SK-N-SH (cell line): ENCODE measurements around the gene SMIM44. TPM values are rescaled to one million over a fixed set of nuclear protein-coding genes. Genes with fewer than 3 reads are reported as not detected.

Source experiments
- CTCF ChIA-PET: fragments of 300-600, 350-600 bp; formaldehyde crosslinking; extraction: SDS; loops from one replicate; lab custom pipeline; 2021; lab: Yijun Ruan, JAX
- POLR2A ChIA-PET: fragments of 350-600 bp; sonication (Branson Sonifier 250); formaldehyde crosslinking; extraction: SDS; loops from one replicate; lab custom pipeline; 2020; ENCODE audit warnings: antibody characterized with exemption, inconsistent platforms; lab: Yijun Ruan, JAX
- DNase-seq: peaks from one replicate; pipeline ENCODE4 v3.0.0; 2012
- H2AFZ ChIP-seq: fragments of 200-600 bp; sonication (generic); 2 replicates; pipeline ENCODE4 v1.8.1; 2016; ENCODE audit warnings: antibody characterized with exemption, mild to moderate bottlenecking, low read depth
- H3F3A ChIP-seq: fragments of 200-600 bp; sonication (generic); replicated peaks from 2 replicates; pipeline ENCODE3; 2016; ENCODE audit warnings: antibody characterized with exemption, mild to moderate bottlenecking; ENCODE audit not compliant: insufficient read depth
- H3K27ac ChIP-seq, 2 experiments: fragments of 200-500 bp in 1 of 2; fragments of 200-600 bp in 1 of 2; sonication (Bioruptor generic) in 1 of 2; sonication (generic), shearing (Covaris generic) in 1 of 2; 2 replicates each; pipeline versions ENCODE4 v1.5.1 to v1.6.1; 2014 to 2016; ENCODE audit warnings: low read depth in 2 of 2, inconsistent platforms in 1 of 2, low read length in 1 of 2, mild to moderate bottlenecking in 1 of 2, mixed read lengths in 1 of 2
- H3K27me3 ChIP-seq: fragments of 200-600 bp; sonication (generic), shearing (Covaris generic); 2 replicates; pipeline ENCODE4 v1.6.1; 2016; ENCODE audit warnings: mixed run types; ENCODE audit not compliant: insufficient read depth
- H3K36me3 ChIP-seq, 2 experiments: fragments of 200-500 bp in 1 of 2; fragments of 200-600 bp in 1 of 2; sonication (Bioruptor generic) in 1 of 2; sonication (generic) in 1 of 2; replicated peaks in 1 of 2; 2 replicates each; pipeline versions ENCODE3 to v1.5.1; 2014 to 2016; ENCODE audit warnings: low read length in 1 of 2, mild to moderate bottlenecking in 1 of 2; ENCODE audit not compliant: insufficient read depth in 2 of 2, control insufficient read depth in 1 of 2
- H3K4me1 ChIP-seq, 2 experiments: fragments of 200-500 bp in 1 of 2; fragments of 200-600 bp in 1 of 2; sonication (Bioruptor generic) in 1 of 2; sonication (generic), shearing (Covaris generic) in 1 of 2; 2 replicates each; pipeline versions ENCODE4 v1.5.1 to v1.6.1; 2014 to 2016; ENCODE audit warnings: low read depth in 1 of 2, low read length in 1 of 2, mixed run types in 1 of 2; ENCODE audit not compliant: insufficient read depth in 2 of 2, control insufficient read depth in 1 of 2
- H3K4me2 ChIP-seq: fragments of 200-600 bp; sonication (generic), shearing (Covaris generic); 2 replicates; pipeline ENCODE4 v1.6.1; 2017; ENCODE audit warnings: mixed run types
- H3K4me3 ChIP-seq, 2 experiments: fragments of 200-500 bp in 1 of 2; fragments of 200-600 bp in 1 of 2; sonication (Bioruptor generic) in 1 of 2; sonication (generic), shearing (Covaris generic) in 1 of 2; 2 replicates each; pipeline versions ENCODE4 v1.5.1 to v1.8.1; 2014 to 2016; ENCODE audit warnings: low read depth in 2 of 2, inconsistent platforms in 1 of 2, low read length in 1 of 2, mild to moderate bottlenecking in 1 of 2, mixed read lengths in 1 of 2, moderate library complexity in 1 of 2
- H3K79me2 ChIP-seq: fragments of 200-600 bp; sonication (generic); 2 replicates; pipeline ENCODE4 v1.8.1; 2017; ENCODE audit warnings: mild to moderate bottlenecking; ENCODE audit not compliant: insufficient read depth
- H3K9ac ChIP-seq: fragments of 200-600 bp; sonication (generic); 2 replicates; pipeline ENCODE4 v1.6.1; 2017; ENCODE audit warnings: mixed run types
- H3K9me2 ChIP-seq: fragments of 200-600 bp; sonication (generic); 2 replicates; pipeline ENCODE4 v1.6.1; 2017; ENCODE audit warnings: mixed run types
- H3K9me3 ChIP-seq: fragments of 200-600 bp; sonication (generic); 2 replicates; pipeline ENCODE4 v1.6.1; 2017; ENCODE audit warnings: mixed run types, mild to moderate bottlenecking, moderate library complexity
- H4K20me1 ChIP-seq: fragments of 200-600 bp; sonication (generic); 2 replicates; pipeline ENCODE4 v1.6.1; 2017; ENCODE audit warnings: mild to moderate bottlenecking, mixed run types; ENCODE audit not compliant: insufficient read depth
- CHD2 ChIP-seq: fragments of 150-350 bp; IDR thresholded peaks from 2 replicates; pipeline ENCODE4 v1.6.1; 2018; ENCODE audit warnings: low read length; ENCODE audit not compliant: partially characterized antibody
- EZH2phosphoT487 ChIP-seq: fragments of 200-600 bp; sonication (generic); IDR thresholded peaks from 2 replicates; pipeline ENCODE4 v1.6.1; 2017; ENCODE audit warnings: low read depth, mixed run types, mild to moderate bottlenecking, antibody characterized with exemption, moderate library complexity, borderline replicate concordance
- FOXJ3 ChIP-seq: sonication (generic); formaldehyde crosslinking; IDR thresholded peaks from 2 replicates; pipeline ENCODE4 v1.5.1; 2020; ENCODE audit warnings: mild to moderate bottlenecking, missing genetic modification reagents
- FOXM1 ChIP-seq: IDR thresholded peaks from 2 replicates; pipeline ENCODE4 v1.4.0; 2012; ENCODE audit warnings: low read depth, mild to moderate bottlenecking
- GABPA ChIP-seq: IDR thresholded peaks from 2 replicates; pipeline ENCODE4 v1.4.0; 2012; ENCODE audit warnings: low read depth, mild to moderate bottlenecking
- GATA2 ChIP-seq: sonication (generic); formaldehyde crosslinking; IDR thresholded peaks from 2 replicates; pipeline ENCODE4 v1.5.0; 2020; ENCODE audit warnings: mild to moderate bottlenecking, missing genetic modification reagents
- MXI1 ChIP-seq: IDR thresholded peaks from 2 replicates; pipeline ENCODE4 v1.6.1; 2012; ENCODE audit warnings: mild to moderate bottlenecking, low read depth, low read length, improper control_type of control experiment
- NFIC ChIP-seq: IDR thresholded peaks from 2 replicates; pipeline ENCODE4 v1.4.0; 2012; ENCODE audit warnings: borderline replicate concordance
- RXRA ChIP-seq: IDR thresholded peaks from 2 replicates; pipeline ENCODE4 v1.4.0; 2012; ENCODE audit warnings: low read depth, mild to moderate bottlenecking, borderline replicate concordance
- SIN3A ChIP-seq: IDR thresholded peaks from 2 replicates; pipeline ENCODE4 v1.6.1; 2012; ENCODE audit warnings: low read depth, mild to moderate bottlenecking, low read length, moderate library complexity, borderline replicate concordance
- TAF1 ChIP-seq: IDR thresholded peaks from 2 replicates; pipeline ENCODE4 v1.6.1; 2012; ENCODE audit warnings: low read depth, mild to moderate bottlenecking, low read length, moderate library complexity, borderline replicate concordance
- TCF12 ChIP-seq: IDR thresholded peaks from 2 replicates; pipeline ENCODE4 v1.4.0; 2012
- YY1 ChIP-seq: IDR thresholded peaks from 2 replicates; pipeline ENCODE4 v1.4.0; 2012; ENCODE audit warnings: low read depth, mild to moderate bottlenecking
- WGBS: methylation state at CpG from one replicate; pipeline ENCODE4 v1.1.6; 2017; ENCODE audit warnings: low lambda C conversion rate; 5-methylcytosine and 5-hydroxymethylcytosine counted together
- polyA plus RNA-seq, 3 experiments: library from polyadenylated mRNA; depleted of rRNA; stranded (reverse); fragments of >200 nt; gene quantifications; 2 replicates each; pipeline ENCODE4 v1.2.3, GENCODE V29; 2012
- TF ChIP-seq, protein P1 (sequence below): fragments of 200-600 bp; sonication (generic); IDR thresholded peaks from 2 replicates; pipeline ENCODE4 v1.6.1; 2017; ENCODE audit warnings: antibody characterized with exemption, mild to moderate bottlenecking, moderate library complexity
- TF ChIP-seq, protein P2 (sequence below): fragments of 150-350 bp; IDR thresholded peaks from 2 replicates; pipeline ENCODE4 v1.6.1; 2017; ENCODE audit warnings: antibody characterized with exemption, low read length, low read depth, borderline replicate concordance
- TF ChIP-seq, protein P3 (sequence below): IDR thresholded peaks from 2 replicates; pipeline ENCODE4 v1.4.0; 2012; ENCODE audit warnings: low read depth, borderline replicate concordance
- TF ChIP-seq, protein P4 (sequence below): IDR thresholded peaks from 2 replicates; pipeline ENCODE4 v1.6.1; 2012; ENCODE audit warnings: mild to moderate bottlenecking, low read depth, low read length, moderate library complexity

The SMIM44 gene
- polyA plus RNA-seq, 1 of the 3 experiments (the other 2 are of a cell fraction): not detected

DNA sequence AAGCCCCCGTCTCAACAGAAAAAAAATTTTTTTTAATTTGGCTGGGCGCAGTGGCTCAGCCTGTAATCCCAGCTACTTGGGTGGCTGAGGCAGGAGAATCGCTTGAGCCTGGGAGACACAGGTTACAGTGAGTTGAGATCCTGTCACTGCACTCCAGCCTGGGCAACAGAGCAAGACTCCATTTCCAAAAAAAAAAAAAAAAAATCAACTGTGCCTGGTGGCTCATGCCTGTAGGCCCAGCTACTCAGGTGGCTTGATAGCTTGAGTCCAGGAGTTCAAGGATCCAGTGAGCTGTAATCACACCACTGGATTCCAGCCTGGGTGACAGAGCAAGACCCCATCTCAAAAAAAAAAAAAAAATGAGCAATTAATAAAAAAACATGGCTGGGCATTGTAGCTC lies 18.5 kb upstream of the SMIM44 start:
- Histone ChIP-seq H3K9ac (no peak overlapping the region), H3F3A (peaks cover 8% of the 10 kb centered on the region), H2AFZ (0 out of 2 replicates have a peak overlapping the region, but pooled peaks have one; percentile 22), H3K27me3 (no peaks in the 10 kb centered on the region), H3K27ac (no peak overlapping the region), H3K79me2 (peaks cover 38% of the 10 kb centered on the region), H3K4me2 (no peak overlapping the region), H4K20me1 (no peaks in the 10 kb centered on the region), H3K9me3 (no peaks in the 10 kb centered on the region), H3K9me2 (no peaks in the 10 kb centered on the region), H3K4me1 (peaks cover 10 to 13% of the 10 kb centered on the region in 2 experiments; a peak in 2 of 4 replicates), H3K4me3 (no peak overlapping the region), H3K36me3 (peaks cover 0 to 3% of the 10 kb centered on the region in 2 experiments)
- ChIA-PET POLR2A (interaction anchor here (0.6 to 1.4 kb wide), 3 partner anchors 57 to 226 kb away, joined by 3 to 4 read pairs (median 3); no protein-coding TSS in a partner anchor), CTCF (interaction anchor here (1.0 to 4.2 kb wide), 4 partner anchors 12 to 199 kb away, joined by 3 to 22 read pairs (median 4); no protein-coding TSS in a partner anchor)
- WGBS: 81% methylated on average over 3 of the region's 3 CpGs
- TF ChIP-seq NFIC: no peak
- DNase-seq: no peak

GRCh38 chr19:3500429-3501101 lies 17.3 kb upstream of the SMIM44 start, which contains the start of gene DOHH:
Gene DOHH (minus strand): TSS chr19:3500674. CDS start chr19:3496814, 3,860 bp downstream.
- H3K9me2 ChIP-seq: no peaks in the 10 kb centered on the region
- ChIA-PET CTCF (interaction anchor here (1.0 to 4.2 kb wide), 7 partner anchors 11 to 226 kb away, joined by 3 to 22 read pairs (median 4); no protein-coding TSS in a partner anchor), POLR2A (interaction anchor here (1.4 to 1.5 kb wide), 2 partner anchors 10 to 225 kb away, joined by 3 to 4 read pairs; no protein-coding TSS in a partner anchor)
- peak; percentile 96 for DNase-seq
- 2% methylated on average over 8 of the region's 52 CpGs for WGBS
- H3K27me3 ChIP-seq: no peaks in the 10 kb centered on the region
- H3K79me2 ChIP-seq: peaks cover 32% of the 10 kb centered on the region
- peak within 1 kb of the TSS; percentile 78 to 96 for H3K4me3 ChIP-seq
- H3K27ac ChIP-seq: peak within 1 kb of the TSS; percentile 86 to 97
- no peaks in the 10 kb centered on the region for H4K20me1 ChIP-seq
- H3K9ac ChIP-seq: peak within 1 kb of the TSS; percentile 96
- peaks cover 2 to 3% of the 10 kb centered on the region in 2 experiments for H3K36me3 ChIP-seq
- peak within 1 kb of the TSS; percentile 87 for H2AFZ ChIP-seq
- H3K9me3 ChIP-seq: no peaks in the 10 kb centered on the region
- peaks cover 10 to 12% of the 10 kb centered on the region in 2 experiments; a peak in 2 of 4 replicates for H3K4me1 ChIP-seq
- H3K4me2 ChIP-seq: peak within 1 kb of the TSS; percentile 96
- H3F3A ChIP-seq: peaks cover 8% of the 10 kb centered on the region
- TF ChIP-seq CHD2: no peak
- no peak for TF ChIP-seq TCF12
- TF ChIP-seq MXI1: peak; percentile 96
- no peak for TF ChIP-seq FOXM1
- TF ChIP-seq FOXJ3: no peak
- no peak for TF ChIP-seq EZH2phosphoT487
- TF ChIP-seq SIN3A: peak; percentile 74; the same call in 1 of the 2 replicates
- TF ChIP-seq GABPA: no peak
- TF ChIP-seq, protein P1, sequence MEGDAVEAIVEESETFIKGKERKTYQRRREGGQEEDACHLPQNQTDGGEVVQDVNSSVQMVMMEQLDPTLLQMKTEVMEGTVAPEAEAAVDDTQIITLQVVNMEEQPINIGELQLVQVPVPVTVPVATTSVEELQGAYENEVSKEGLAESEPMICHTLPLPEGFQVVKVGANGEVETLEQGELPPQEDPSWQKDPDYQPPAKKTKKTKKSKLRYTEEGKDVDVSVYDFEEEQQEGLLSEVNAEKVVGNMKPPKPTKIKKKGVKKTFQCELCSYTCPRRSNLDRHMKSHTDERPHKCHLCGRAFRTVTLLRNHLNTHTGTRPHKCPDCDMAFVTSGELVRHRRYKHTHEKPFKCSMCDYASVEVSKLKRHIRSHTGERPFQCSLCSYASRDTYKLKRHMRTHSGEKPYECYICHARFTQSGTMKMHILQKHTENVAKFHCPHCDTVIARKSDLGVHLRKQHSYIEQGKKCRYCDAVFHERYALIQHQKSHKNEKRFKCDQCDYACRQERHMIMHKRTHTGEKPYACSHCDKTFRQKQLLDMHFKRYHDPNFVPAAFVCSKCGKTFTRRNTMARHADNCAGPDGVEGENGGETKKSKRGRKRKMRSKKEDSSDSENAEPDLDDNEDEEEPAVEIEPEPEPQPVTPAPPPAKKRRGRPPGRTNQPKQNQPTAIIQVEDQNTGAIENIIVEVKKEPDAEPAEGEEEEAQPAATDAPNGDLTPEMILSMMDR: no peak
- TF ChIP-seq YY1: peak; percentile 98
- peak; percentile 99 for TF ChIP-seq TAF1
- TF ChIP-seq, protein P2, sequence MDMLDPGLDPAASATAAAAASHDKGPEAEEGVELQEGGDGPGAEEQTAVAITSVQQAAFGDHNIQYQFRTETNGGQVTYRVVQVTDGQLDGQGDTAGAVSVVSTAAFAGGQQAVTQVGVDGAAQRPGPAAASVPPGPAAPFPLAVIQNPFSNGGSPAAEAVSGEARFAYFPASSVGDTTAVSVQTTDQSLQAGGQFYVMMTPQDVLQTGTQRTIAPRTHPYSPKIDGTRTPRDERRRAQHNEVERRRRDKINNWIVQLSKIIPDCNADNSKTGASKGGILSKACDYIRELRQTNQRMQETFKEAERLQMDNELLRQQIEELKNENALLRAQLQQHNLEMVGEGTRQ: peak; percentile 84
- TF ChIP-seq, protein P3, sequence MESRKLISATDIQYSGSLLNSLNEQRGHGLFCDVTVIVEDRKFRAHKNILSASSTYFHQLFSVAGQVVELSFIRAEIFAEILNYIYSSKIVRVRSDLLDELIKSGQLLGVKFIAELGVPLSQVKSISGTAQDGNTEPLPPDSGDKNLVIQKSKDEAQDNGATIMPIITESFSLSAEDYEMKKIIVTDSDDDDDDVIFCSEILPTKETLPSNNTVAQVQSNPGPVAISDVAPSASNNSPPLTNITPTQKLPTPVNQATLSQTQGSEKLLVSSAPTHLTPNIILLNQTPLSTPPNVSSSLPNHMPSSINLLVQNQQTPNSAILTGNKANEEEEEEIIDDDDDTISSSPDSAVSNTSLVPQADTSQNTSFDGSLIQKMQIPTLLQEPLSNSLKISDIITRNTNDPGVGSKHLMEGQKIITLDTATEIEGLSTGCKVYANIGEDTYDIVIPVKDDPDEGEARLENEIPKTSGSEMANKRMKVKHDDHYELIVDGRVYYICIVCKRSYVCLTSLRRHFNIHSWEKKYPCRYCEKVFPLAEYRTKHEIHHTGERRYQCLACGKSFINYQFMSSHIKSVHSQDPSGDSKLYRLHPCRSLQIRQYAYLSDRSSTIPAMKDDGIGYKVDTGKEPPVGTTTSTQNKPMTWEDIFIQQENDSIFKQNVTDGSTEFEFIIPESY: no peak
- TF ChIP-seq, protein P4, sequence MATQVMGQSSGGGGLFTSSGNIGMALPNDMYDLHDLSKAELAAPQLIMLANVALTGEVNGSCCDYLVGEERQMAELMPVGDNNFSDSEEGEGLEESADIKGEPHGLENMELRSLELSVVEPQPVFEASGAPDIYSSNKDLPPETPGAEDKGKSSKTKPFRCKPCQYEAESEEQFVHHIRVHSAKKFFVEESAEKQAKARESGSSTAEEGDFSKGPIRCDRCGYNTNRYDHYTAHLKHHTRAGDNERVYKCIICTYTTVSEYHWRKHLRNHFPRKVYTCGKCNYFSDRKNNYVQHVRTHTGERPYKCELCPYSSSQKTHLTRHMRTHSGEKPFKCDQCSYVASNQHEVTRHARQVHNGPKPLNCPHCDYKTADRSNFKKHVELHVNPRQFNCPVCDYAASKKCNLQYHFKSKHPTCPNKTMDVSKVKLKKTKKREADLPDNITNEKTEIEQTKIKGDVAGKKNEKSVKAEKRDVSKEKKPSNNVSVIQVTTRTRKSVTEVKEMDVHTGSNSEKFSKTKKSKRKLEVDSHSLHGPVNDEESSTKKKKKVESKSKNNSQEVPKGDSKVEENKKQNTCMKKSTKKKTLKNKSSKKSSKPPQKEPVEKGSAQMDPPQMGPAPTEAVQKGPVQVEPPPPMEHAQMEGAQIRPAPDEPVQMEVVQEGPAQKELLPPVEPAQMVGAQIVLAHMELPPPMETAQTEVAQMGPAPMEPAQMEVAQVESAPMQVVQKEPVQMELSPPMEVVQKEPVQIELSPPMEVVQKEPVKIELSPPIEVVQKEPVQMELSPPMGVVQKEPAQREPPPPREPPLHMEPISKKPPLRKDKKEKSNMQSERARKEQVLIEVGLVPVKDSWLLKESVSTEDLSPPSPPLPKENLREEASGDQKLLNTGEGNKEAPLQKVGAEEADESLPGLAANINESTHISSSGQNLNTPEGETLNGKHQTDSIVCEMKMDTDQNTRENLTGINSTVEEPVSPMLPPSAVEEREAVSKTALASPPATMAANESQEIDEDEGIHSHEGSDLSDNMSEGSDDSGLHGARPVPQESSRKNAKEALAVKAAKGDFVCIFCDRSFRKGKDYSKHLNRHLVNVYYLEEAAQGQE: peak; percentile 60
- TF ChIP-seq RXRA: no peak
- TF ChIP-seq GATA2 (CRISPR knock-in tag): no peak
